Fibroblast of villous mesenchyme (primary cell): Measurements from ENCODE around the gene RAD9A. TPM values are rescaled to one million over a fixed set of nuclear protein-coding genes. Genes with fewer than 3 reads are reported as not detected.
A peak's percentile ranks its signal among the peaks of the same experiment; 100 is the strongest.

Experiments
- DNase-seq: peaks from one replicate; pipeline ENCODE4 v3.0.0-alpha.2; 2010; ENCODE audit warnings: low read depth
- H3K4me3 ChIP-seq: 2 replicates; pipeline ENCODE4 v1.5.1; 2011; ENCODE audit warnings: low read depth, mild to moderate bottlenecking, low read length
- CTCF ChIP-seq: IDR thresholded peaks from 2 replicates; pipeline ENCODE4 v1.5.1; 2012; ENCODE audit warnings: low read depth, mild to moderate bottlenecking, low read length; ENCODE audit not compliant: insufficient read depth
- total RNA-seq: library from RNA; depleted of rRNA; stranded (reverse); fragments of >200 nt; gene quantifications from 2 replicates; pipeline ENCODE4 v1.2.3, GENCODE V29; 2012

The RAD9A gene
- total RNA-seq, 1 donor = 4.3 TPM

GRCh38 chr11:67381244-67381972, 10.4 kb upstream of the RAD9A start:
- no peak for TF ChIP-seq CTCF
- no peak for DNase-seq
- H3K4me3 ChIP-seq = no peak overlapping the region

- no peak overlapping the region for H3K4me3 ChIP-seq
- DNase-seq = peak; percentile 76
- peak; percentile 99 for TF ChIP-seq CTCF
Measured at GRCh38 chr11:67382276-67383136, 9.3 kb upstream of the RAD9A start.

DNA sequence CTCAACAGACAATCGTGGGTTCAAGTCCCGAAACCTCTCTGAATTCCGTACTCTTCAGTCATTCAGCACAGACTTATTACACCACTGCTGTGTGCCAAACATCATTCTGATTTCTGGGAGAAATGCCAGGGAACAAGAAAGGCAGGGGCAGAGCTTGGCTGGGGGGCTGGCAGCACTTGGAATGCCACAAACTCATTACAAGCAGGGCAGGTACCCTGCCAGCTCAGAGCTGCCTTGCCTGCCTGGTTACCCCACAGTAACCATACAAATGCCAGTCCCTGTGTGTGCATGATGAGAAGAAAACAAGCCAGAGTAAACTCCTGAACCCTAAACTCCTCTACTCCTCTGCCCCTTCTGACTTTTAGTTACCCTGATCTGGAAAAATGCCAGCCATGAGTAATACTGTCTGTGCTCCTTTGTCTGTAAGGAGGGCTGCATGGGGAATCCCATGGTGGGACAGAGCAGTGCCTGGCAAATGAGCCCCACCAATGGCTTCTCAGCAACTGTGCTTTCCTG, 6.9 kb upstream of the RAD9A start:
- no peak for TF ChIP-seq CTCF
- DNase-seq = no peak
- H3K4me3 ChIP-seq = no peak overlapping the region

GRCh38 chr11:67387069-67387468, 4.7 kb upstream of the RAD9A start:
- DNase-seq = no peak
- H3K4me3 ChIP-seq = no peak overlapping the region
- TF ChIP-seq CTCF = no peak

DNA sequence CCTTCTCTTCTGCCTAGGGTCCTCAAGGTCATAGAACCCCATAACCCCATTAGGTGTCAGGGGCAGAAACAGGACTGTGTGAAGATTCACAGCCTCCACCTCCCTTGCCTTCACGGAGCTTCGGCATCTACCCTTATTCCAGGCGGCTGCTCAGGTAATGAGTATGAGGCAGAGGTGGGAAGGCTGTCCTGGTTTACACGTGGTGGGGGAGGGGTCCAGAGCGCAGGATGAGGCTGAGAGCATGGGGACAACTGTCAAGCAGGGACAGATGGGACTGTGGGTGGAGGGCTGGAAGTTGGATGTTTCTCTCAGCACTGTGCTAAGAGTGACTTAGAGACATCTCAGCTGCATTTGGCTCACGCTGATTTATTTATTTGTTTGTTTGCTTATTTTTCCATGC, 4.3 kb upstream of the RAD9A start:
- no peak for DNase-seq
- H3K4me3 ChIP-seq = no peak overlapping the region
- TF ChIP-seq CTCF = no peak

- DNase-seq = no peak
- TF ChIP-seq CTCF = peak; percentile 70
- no peak overlapping the region for H3K4me3 ChIP-seq
Measured at GRCh38 chr11:67389477-67389876, 2.3 kb upstream of the RAD9A start.
